ENCODE results near the gene GAS2L1. TPM values are rescaled to one million over a fixed set of nuclear protein-coding genes. Genes with fewer than 3 reads are reported as not detected.

Gene GAS2L1
- total and polyA plus RNA-seq, 3 donors from 2014 or later: 84.9 to 197 (median 191) TPM

DNA sequence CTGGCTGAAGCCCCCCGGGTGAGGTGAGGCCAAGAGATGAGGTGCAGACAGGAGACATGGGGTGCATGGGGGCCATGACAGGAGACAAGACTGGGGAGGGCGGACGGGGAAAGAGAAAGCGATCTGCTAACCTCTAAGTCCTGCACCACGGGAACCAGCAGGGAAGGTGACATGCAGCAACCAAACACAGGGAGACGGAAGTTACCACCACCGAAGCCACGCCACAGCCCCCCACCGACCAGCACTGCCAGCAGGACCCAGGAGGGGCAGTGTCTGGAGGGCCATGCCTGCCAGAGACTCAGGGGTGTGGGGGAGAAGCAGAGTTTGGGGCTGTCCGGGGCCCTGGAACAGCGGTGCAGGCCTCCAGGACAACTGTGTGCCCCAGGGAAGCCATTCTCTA is 23.1 kb downstream of the GAS2L1 start:
- intact Hi-C loops (cut with DNase I; ENCODE audit: low total_unique reads): no loop called here
- no peak overlapping the region for H3K27ac ChIP-seq
- TF ChIP-seq, protein P1, sequence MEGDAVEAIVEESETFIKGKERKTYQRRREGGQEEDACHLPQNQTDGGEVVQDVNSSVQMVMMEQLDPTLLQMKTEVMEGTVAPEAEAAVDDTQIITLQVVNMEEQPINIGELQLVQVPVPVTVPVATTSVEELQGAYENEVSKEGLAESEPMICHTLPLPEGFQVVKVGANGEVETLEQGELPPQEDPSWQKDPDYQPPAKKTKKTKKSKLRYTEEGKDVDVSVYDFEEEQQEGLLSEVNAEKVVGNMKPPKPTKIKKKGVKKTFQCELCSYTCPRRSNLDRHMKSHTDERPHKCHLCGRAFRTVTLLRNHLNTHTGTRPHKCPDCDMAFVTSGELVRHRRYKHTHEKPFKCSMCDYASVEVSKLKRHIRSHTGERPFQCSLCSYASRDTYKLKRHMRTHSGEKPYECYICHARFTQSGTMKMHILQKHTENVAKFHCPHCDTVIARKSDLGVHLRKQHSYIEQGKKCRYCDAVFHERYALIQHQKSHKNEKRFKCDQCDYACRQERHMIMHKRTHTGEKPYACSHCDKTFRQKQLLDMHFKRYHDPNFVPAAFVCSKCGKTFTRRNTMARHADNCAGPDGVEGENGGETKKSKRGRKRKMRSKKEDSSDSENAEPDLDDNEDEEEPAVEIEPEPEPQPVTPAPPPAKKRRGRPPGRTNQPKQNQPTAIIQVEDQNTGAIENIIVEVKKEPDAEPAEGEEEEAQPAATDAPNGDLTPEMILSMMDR (IDR thresholded peaks at IDR 0.05): no peak
- TF ChIP-seq POLR2A (IDR thresholded peaks at IDR 0.05): no peak
- no peaks in the 10 kb centered on the region for H3K9me3 ChIP-seq
- peaks cover 14% of the 10 kb centered on the region for H3K4me1 ChIP-seq
- no peak for DNase-seq
- no peaks in the 10 kb centered on the region for H3K36me3 ChIP-seq (ENCODE audit: low read depth, missing control alignments)
- no peak overlapping the region for H3K4me3 ChIP-seq
- no peaks in the 10 kb centered on the region for H3K27me3 ChIP-seq
- WGBS, 2 donors: 92 to 96% methylated on average over 9 to 11 of the region's 11 CpGs

DNA sequence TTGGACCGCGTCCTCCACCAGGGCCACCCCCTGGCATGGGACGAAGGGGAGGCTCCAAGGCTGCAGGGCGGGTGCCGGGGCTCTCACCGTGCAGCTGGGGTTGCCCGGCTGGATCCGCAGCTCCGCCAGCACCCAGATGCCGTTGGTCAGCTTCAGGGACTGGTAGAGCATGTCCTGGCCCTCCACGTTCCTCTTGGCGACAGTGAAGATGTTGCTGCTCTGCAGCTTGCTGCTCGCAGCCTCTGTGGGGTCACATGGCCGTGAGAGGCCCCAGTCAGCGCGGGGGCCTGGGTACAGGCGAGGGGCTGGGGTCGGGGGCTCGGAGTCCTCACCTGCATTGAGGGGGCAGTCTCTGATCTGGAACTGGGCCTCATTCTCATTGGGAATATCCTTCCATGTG is 23.8 kb downstream of the GAS2L1 start:
- DNase-seq: no peak
- Histone ChIP-seq H3K27ac (no peak overlapping the region), H3K4me1 (peaks cover 14% of the 10 kb centered on the region), H3K4me3 (no peak overlapping the region), H3K27me3 (no peaks in the 10 kb centered on the region), H3K9me3 (no peaks in the 10 kb centered on the region), H3K36me3 (ENCODE audit: low read depth, missing control alignments) (no peaks in the 10 kb centered on the region)
- TF ChIP-seq, protein P1 (IDR thresholded peaks at IDR 0.05): no peak
- no peak for TF ChIP-seq POLR2A (IDR thresholded peaks at IDR 0.05)
- 74 to 76% methylated on average over 11 to 19 of the region's 19 CpGs for WGBS, 2 donors
- intact Hi-C loops (cut with DNase I; ENCODE audit: low total_unique reads): no loop called here

DNA sequence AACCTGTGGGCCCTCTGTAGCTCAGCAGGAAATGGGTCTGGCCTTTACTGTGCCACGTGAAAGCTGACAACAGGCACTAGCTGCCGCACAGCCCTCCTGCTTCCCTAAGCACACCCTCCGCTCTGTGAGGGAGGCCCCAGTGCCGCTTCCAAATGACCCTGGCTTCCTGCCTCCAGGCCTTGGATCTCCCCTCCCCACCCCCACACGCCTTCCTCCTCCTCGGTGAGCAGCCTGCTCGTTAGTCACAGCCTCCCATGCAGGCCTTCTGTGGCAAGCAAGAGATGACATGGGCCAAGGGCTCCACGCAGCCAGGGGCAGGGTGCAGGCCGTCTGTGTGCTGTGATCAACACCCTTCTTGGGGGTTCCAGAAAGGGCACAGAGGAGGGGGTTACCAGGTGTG is 24.3 kb downstream of the GAS2L1 start:
- no peaks in the 10 kb centered on the region for H3K9me3 ChIP-seq
- no peak overlapping the region for H3K4me3 ChIP-seq
- H3K27me3 ChIP-seq: no peaks in the 10 kb centered on the region
- TF ChIP-seq POLR2A (IDR thresholded peaks at IDR 0.05): no peak
- TF ChIP-seq, protein P1 (IDR thresholded peaks at IDR 0.05): no peak
- 27% methylated on average over 9 of the region's 9 CpGs; no CpG with 5 or more reads in 1 of the 2 donors for WGBS, 2 donors
- H3K4me1 ChIP-seq: peaks cover 14% of the 10 kb centered on the region
- intact Hi-C loops (cut with DNase I; ENCODE audit: low total_unique reads): no loop called here
- H3K36me3 ChIP-seq (ENCODE audit: low read depth, missing control alignments): no peaks in the 10 kb centered on the region
- peak; percentile 73 for DNase-seq
- H3K27ac ChIP-seq: no peak overlapping the region

DNA sequence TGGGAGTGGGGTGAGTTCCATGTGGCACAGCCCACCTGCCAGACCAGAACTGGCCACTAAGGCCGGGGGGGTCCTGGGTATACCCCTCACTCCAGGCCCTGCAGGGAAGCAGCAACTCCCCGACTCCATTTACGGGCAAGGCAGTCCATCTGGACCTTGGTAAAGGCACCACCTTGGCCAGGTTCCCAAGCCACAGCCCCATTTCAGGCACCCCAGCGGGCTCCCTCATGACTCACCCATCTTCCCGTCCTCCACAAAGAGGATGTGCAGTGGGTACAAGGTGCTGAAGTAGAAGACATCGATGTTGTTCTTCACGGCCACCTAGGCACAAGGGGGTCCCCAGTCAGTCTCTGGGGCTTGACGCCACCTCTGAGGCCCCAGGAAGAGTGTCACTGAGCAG is 24.8 kb downstream of the GAS2L1 start:
- no peak overlapping the region for H3K27ac ChIP-seq
- no peak for DNase-seq
- no peaks in the 10 kb centered on the region for H3K9me3 ChIP-seq
- intact Hi-C loops (cut with DNase I; ENCODE audit: low total_unique reads): no loop called here
- H3K27me3 ChIP-seq: no peaks in the 10 kb centered on the region
- WGBS, 2 donors: 91 to 100% methylated on average over 6 to 8 of the region's 8 CpGs
- H3K36me3 ChIP-seq (ENCODE audit: low read depth, missing control alignments): no peaks in the 10 kb centered on the region
- no peak overlapping the region for H3K4me3 ChIP-seq
- H3K4me1 ChIP-seq: peaks cover 14% of the 10 kb centered on the region
- TF ChIP-seq, protein P1 (IDR thresholded peaks at IDR 0.05): no peak
- TF ChIP-seq POLR2A (IDR thresholded peaks at IDR 0.05): no peak

DNA sequence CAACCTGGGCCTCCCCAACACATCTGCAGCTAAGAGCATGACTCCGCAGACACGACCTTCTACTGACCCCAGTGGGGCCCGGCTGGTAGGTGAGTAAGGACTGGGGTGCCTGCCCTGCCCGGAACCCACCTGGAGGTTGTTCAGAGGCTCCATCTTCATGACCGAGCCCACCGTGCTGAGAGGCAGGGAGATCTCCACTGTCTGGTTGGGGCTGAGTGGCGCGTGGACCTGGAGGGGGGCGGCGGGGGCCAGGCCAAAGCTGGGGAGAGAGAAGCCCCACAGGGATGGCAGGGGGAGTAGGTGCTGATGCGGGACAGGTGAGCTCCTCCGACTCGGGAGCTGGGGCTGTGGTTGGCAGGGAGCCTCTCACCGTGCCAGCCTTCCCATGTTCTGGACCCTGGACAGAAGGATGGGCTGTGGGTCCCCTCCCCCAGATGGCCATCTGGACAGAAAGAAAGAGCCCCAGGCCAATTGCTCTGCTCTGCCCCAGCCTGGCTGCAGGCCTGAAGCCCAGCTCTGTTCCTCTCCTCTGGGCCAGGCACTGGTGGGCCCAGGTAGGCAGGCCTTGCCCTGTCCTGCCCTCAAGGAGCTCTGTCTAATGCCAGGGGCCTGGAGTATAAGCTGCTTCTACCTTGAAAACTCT is 25.3 kb downstream of the GAS2L1 start:
- no peak overlapping the region for H3K27ac ChIP-seq
- no peaks in the 10 kb centered on the region for H3K9me3 ChIP-seq
- no peak for TF ChIP-seq POLR2A (IDR thresholded peaks at IDR 0.05)
- TF ChIP-seq, protein P1 (IDR thresholded peaks at IDR 0.05): no peak
- peaks cover 14% of the 10 kb centered on the region for H3K4me1 ChIP-seq
- no peaks in the 10 kb centered on the region for H3K36me3 ChIP-seq (ENCODE audit: low read depth, missing control alignments)
- no peak overlapping the region for H3K4me3 ChIP-seq
- no peak for DNase-seq
- WGBS, 2 donors: 81 to 100% methylated on average over 1 to 14 of the region's 14 CpGs
- intact Hi-C loops (cut with DNase I; ENCODE audit: low total_unique reads): no loop called here
- no peaks in the 10 kb centered on the region for H3K27me3 ChIP-seq
